ENCODE results near the gene PPP1R3D. TPM values are rescaled to one million over a fixed set of nuclear protein-coding genes. Genes with fewer than 3 reads are reported as not detected.

The PPP1R3D gene, protein sequence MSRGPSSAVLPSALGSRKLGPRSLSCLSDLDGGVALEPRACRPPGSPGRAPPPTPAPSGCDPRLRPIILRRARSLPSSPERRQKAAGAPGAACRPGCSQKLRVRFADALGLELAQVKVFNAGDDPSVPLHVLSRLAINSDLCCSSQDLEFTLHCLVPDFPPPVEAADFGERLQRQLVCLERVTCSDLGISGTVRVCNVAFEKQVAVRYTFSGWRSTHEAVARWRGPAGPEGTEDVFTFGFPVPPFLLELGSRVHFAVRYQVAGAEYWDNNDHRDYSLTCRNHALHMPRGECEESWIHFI
- total RNA-seq = 7.5 and 8.9 TPM in 2 replicates

GRCh38 chr20:59940129-59940955 is at the start of gene PPP1R3D, which contains the start of gene FAM217B:
Gene PPP1R3D, minus strand, starts transcription at chr20:59940305. Its CDS starts 374 bp downstream, at chr20:59939931.
Gene FAM217B, plus strand, starts transcription at chr20:59940389. Its CDS starts 3,555 bp downstream, at chr20:59943944.

GRCh38 chr20:59958123-59958522 is 18.0 kb upstream of the PPP1R3D start, which contains the start of gene CDH26:
Gene CDH26, plus strand, starts transcription at chr20:59958423. Its CDS starts 304 bp downstream, at chr20:59958727.

DNA sequence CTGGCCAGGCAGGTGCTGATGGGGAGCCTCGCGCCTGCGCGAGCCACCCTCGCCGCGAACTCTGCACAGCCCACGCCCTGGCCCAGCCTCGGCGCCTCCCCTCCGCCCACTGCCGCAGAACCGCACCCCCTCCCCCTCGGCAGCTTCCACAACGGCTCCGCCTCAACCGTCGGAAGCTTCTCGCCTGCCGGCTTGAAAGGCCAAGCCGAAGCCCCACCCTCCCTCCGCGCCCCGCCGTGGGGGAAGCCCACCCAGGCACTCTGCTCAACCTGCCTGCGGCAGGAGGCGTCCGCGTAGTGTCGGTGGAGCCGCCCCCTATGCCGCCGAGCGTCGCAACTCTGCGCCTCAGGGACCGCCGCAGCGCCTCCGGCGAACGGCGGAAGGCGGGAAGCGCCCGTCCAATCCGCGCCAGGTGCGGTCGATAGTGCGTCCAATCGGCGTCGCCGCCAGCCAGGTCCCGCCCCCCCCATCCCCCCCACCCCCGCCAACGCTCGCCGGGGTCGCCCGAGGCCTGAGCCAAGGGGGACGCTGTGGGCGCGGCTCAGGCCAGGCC is 6.7 kb downstream of the PPP1R3D start, which contains the start of gene SYCP2:
Gene SYCP2 (minus strand): TSS at position 342 of the 553 bp plus-strand sequence. CDS start 11,224 bp downstream, outside the sequence.

Other genes starting within 250 kb of the PPP1R3D start
- gene SYCP2, start 6.7 kb downstream of the PPP1R3D start, total RNA-seq = 0.33 and 0.38 TPM in 2 replicates
- 4.2 and 4.9 TPM in 2 replicates for gene FAM217B, start 84 bp upstream of the PPP1R3D start, total RNA-seq
- 0.10 TPM in 1 of 2 replicates, not detected in the other for gene CDH26, start 18.1 kb upstream of the PPP1R3D start, total RNA-seq